Fibroblast of the aortic adventitia (primary cell): Measurements from ENCODE around the gene IQGAP3. TPM values are rescaled to one million over a fixed set of nuclear protein-coding genes. Genes with fewer than 3 reads are reported as not detected.
A peak's percentile ranks its signal among the peaks of the same experiment; 100 is the strongest.

Experiments used
- DNase-seq: peaks from one replicate; pipeline ENCODE4 v3.0.0-alpha.2; 2010; ENCODE audit warnings: low read depth
- H3K4me3 ChIP-seq: 2 replicates; pipeline ENCODE4 v1.5.1; 2011; ENCODE audit warnings: low read depth, mild to moderate bottlenecking, control low read depth, low read length, moderate library complexity
- total RNA-seq: library from RNA; depleted of rRNA; stranded (reverse); fragments of >200 nt; gene quantifications from 2 replicates; pipeline ENCODE4 v1.2.3, GENCODE V29; 2012; ENCODE audit warnings: low replicate concordance
- TF ChIP-seq, protein P1 (sequence below): IDR thresholded peaks from 2 replicates; pipeline ENCODE4 v1.5.1; 2011; ENCODE audit warnings: mild to moderate bottlenecking, low read length, control low read depth, inconsistent platforms; ENCODE audit not compliant: insufficient read depth

The IQGAP3 gene
- total RNA-seq, 1 donor, result 28.7 TPM

DNA sequence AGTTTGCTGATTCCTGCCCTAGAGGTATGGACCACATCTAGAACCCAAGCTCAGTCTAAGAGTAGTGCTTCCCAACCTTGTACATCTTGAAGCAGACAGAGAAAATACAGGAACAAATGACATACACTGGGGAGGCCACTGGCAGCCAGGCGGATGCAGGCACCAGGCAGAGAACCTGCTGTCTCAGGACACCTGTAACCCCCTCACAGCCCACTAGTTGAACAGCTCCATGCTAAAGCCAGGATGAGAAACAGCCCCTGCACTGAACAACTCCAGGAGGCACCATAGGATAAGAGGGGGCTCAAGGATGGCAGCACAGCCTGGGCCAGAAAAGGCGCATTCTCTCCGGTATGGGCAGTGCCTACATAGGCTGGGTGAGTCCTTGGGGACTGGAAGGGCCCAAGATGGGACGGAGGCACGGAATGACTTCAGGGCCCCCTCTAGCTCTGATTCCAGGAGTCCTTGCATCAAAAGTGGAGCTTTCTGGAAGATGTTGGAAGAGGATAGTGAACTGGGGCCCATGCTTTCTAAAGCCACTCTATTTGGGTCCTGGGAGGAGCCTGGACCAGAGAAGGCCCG lies 87.8 kb downstream of the IQGAP3 start:
- TF ChIP-seq, protein P1, sequence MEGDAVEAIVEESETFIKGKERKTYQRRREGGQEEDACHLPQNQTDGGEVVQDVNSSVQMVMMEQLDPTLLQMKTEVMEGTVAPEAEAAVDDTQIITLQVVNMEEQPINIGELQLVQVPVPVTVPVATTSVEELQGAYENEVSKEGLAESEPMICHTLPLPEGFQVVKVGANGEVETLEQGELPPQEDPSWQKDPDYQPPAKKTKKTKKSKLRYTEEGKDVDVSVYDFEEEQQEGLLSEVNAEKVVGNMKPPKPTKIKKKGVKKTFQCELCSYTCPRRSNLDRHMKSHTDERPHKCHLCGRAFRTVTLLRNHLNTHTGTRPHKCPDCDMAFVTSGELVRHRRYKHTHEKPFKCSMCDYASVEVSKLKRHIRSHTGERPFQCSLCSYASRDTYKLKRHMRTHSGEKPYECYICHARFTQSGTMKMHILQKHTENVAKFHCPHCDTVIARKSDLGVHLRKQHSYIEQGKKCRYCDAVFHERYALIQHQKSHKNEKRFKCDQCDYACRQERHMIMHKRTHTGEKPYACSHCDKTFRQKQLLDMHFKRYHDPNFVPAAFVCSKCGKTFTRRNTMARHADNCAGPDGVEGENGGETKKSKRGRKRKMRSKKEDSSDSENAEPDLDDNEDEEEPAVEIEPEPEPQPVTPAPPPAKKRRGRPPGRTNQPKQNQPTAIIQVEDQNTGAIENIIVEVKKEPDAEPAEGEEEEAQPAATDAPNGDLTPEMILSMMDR, result no peak
- no peak for DNase-seq
- no peak overlapping the region for H3K4me3 ChIP-seq

DNA sequence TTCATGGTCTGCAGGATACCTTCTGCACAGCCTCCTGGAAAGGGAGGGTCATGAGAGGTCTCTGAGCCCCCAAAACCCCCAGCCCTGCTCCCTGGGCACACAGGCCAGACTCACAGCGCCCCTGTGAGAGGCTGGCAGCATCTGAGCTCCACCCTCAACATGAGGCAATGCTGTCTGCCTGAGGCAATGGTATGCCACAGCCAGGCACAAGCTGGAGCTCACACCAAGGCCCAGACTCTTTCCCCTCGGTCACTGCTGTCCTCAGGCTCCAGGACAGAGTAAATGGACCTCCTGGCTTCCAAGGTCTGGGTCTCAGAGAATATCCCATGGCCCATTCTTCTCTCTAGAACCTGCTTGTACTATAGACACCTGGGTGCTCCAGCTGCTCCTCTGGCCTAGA lies 89.0 kb downstream of the IQGAP3 start:
- TF ChIP-seq, protein P1, result no peak
- DNase-seq, result no peak

DNA sequence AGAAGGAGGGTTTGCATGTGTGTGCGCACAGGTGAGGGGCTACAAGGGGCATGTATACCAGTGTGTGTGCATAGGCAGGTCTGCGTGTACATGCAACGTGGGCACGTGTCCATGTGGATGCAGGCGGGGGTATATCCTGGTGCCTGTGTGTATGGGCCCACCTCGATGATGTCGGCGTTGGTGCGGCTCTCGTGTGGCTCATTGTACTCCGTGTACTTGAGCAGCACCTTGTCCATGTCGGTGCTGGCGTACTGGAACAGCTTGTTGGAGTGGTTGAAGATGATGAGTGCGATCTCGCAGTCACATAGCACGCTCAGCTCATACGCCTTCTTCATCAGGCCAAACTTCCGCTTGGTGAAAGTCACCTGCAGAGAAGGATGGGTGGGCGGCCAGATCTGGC lies 90.1 kb downstream of the IQGAP3 start:
- H3K4me3 ChIP-seq, result no peak overlapping the region
- TF ChIP-seq, protein P1, result no peak
- DNase-seq, result no peak

More for the DNA sequence above, 89.0 kb downstream of the IQGAP3 start:
- no peak overlapping the region for H3K4me3 ChIP-seq

DNA sequence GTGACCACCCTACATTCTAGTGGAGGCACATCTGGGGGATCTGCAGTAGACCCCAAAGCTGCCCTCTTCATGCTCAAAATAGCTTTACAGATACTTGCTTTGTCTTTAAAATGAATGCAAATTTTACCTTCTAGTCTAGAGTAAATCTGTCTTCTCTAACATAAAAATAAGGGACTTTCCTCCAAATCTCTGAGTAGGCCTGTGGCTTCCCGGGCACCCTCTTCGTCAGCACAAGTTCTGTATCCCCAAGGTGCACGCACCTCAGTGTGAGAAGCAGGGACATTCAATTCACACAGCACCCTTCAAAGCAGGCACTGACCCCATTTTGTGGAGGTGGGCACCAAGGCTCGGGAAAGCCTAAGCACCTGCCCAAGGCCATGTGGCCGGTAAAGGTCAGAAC lies 90.8 kb downstream of the IQGAP3 start:
- TF ChIP-seq, protein P1, result no peak
- DNase-seq, result no peak
- H3K4me3 ChIP-seq, result no peak overlapping the region

DNA sequence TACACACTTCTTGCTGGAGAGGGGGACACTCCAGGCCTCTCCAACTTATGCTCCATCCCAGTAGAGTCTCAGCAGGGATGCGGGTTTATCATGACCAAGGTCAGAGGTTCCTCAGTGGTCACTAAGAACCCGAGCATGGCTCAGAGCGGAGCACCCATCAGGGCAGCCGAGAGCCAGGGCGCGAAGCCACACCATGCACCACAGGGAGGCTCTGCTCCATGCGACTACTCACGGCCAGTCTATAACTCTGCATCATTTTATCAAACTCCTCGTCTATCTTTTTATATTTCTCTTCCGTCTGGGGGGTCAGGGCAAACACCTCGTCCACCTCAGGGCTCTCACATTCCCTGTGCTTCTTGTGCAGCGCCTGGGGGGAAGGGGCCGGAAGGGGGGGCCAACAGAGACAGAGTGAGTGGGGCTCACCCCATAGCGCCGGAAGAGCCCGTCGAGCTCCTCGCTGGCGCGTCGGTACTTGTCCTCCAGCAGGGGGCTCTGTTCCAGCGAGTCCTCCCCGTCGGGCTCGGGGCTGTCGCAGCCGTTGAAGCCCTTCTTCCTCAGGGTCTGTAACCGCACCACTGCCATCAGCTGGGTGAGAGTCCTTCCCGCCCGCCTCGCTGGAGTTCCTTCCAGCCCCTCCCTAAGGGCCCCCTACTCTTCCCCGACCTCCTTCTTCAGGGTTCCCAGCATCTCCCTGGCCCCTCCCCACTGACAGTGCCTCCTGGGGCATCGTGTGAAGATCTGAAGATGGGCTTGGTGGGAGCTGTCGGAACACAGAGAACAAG lies 91.8 kb downstream of the IQGAP3 start:
- TF ChIP-seq, protein P1, result peak; percentile 66
- no peak for DNase-seq
- H3K4me3 ChIP-seq, result no peak overlapping the region

DNA sequence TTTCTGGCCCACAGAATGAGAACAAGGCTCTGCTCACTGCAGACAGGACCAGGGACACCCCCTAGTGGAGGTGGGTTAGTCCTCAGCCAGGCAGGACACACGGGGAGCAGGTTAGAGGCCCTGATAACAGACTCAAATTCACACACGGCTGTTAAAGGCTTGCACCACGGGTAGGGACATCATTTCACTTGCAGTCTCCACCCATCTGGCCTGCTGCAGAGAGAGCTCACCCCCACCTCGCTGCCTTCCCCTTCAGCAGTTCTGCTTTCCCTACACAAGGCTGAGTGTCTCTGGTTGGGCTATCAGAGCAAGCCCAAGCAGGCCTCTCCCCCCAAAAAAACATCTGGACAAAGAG lies 92.4 kb downstream of the IQGAP3 start:
- no peak for DNase-seq

More for the DNA sequence above, 92.4 kb downstream of the IQGAP3 start:
- TF ChIP-seq, protein P1, result peak; percentile 26
- no peak overlapping the region for H3K4me3 ChIP-seq
